Measurements from ENCODE around the gene MINDY4. TPM values are rescaled to one million over a fixed set of nuclear protein-coding genes. Genes with fewer than 3 reads are reported as not detected.

The MINDY4 gene
- total RNA-seq, 1 experiment from 2014 or later: 2.0 TPM

- no peak for DNase-seq
- no peak overlapping the region for H3K4me3 ChIP-seq (ENCODE audit: insufficient read depth, low read depth, low read length)
- no peaks in the 10 kb centered on the region for H3K27me3 ChIP-seq (ENCODE audit: control insufficient read depth, insufficient read depth, low read length)
- no peaks in the 10 kb centered on the region for H3K36me3 ChIP-seq (replicated peaks; ENCODE audit: control insufficient read depth, insufficient read depth, low read length)
These were observed 126.6 kb downstream of the MINDY4 start for GRCh38 chr7:30897770-30898169.

DNA sequence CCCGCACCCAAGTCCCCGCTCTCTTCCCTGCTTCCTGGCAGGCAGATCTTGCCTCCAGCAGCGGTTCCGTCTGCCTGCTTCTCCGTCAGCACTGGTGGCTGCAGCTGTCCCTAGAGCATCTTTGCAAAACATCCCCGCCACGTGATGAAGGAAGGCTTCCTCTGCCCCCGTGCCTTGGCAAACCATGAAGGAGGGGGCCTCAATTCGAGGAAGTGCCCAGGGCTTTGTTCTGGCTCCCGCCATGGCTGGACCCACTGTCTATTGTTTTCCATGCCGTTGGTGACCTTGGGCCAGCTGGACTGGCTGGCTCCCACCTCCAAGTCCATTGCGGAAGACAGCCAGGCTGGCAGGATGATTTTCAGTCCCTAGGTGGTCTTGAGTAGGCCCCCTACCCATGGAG, 127.2 kb downstream of the MINDY4 start:
- Histone ChIP-seq H3K27me3 (ENCODE audit: control insufficient read depth, insufficient read depth, low read length) (no peaks in the 10 kb centered on the region), H3K4me3 (ENCODE audit: insufficient read depth, low read depth, low read length) (no peak overlapping the region), H3K36me3 (replicated peaks; ENCODE audit: control insufficient read depth, insufficient read depth, low read length) (no peaks in the 10 kb centered on the region)
- DNase-seq: no peak

GRCh38 chr7:30899066-30899465, 127.8 kb downstream of the MINDY4 start:
- DNase-seq: no peak
- no peak overlapping the region for H3K4me3 ChIP-seq (ENCODE audit: insufficient read depth, low read depth, low read length)
- no peaks in the 10 kb centered on the region for H3K36me3 ChIP-seq (replicated peaks; ENCODE audit: control insufficient read depth, insufficient read depth, low read length)
- no peaks in the 10 kb centered on the region for H3K27me3 ChIP-seq (ENCODE audit: control insufficient read depth, insufficient read depth, low read length)

GRCh38 chr7:30899630-30900029, 128.4 kb downstream of the MINDY4 start:
- no peaks in the 10 kb centered on the region for H3K36me3 ChIP-seq (replicated peaks; ENCODE audit: control insufficient read depth, insufficient read depth, low read length)
- no peaks in the 10 kb centered on the region for H3K27me3 ChIP-seq (ENCODE audit: control insufficient read depth, insufficient read depth, low read length)
- DNase-seq: no peak
- H3K4me3 ChIP-seq (ENCODE audit: insufficient read depth, low read depth, low read length): no peak overlapping the region

DNA sequence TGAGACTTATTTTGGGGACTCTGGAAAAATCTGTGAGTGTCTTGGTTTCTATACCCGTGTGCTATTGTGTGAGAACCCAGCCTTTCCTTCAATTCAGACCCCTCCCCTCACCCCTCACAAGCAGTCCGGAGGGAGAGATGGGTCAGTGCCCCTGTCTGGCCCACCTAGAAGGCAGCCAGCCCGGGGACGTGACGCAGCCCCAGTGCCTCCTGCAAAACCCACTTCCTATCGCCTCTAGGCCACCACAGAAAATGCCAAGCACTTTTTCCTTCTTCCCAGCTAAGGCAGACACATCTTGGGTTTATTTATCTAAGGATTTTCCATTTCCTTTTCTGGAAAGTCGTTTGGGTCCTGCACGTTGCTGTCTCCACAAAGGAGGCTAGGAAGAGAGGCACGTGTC, 128.8 kb downstream of the MINDY4 start:
- Histone ChIP-seq H3K4me3 (ENCODE audit: insufficient read depth, low read depth, low read length) (no peak overlapping the region), H3K27me3 (ENCODE audit: control insufficient read depth, insufficient read depth, low read length) (no peaks in the 10 kb centered on the region), H3K36me3 (replicated peaks; ENCODE audit: control insufficient read depth, insufficient read depth, low read length) (no peaks in the 10 kb centered on the region)
- no peak for DNase-seq

GRCh38 chr7:30900803-30901362, 129.7 kb downstream of the MINDY4 start:
- H3K4me3 ChIP-seq (ENCODE audit: insufficient read depth, low read depth, low read length): no peak overlapping the region
- H3K27me3 ChIP-seq (ENCODE audit: control insufficient read depth, insufficient read depth, low read length): no peaks in the 10 kb centered on the region
- DNase-seq: no peak
- H3K36me3 ChIP-seq (replicated peaks; ENCODE audit: control insufficient read depth, insufficient read depth, low read length): no peaks in the 10 kb centered on the region

GRCh38 chr7:30901856-30902255, 130.6 kb downstream of the MINDY4 start:
- Histone ChIP-seq H3K36me3 (replicated peaks; ENCODE audit: control insufficient read depth, insufficient read depth, low read length) (no peaks in the 10 kb centered on the region), H3K27me3 (ENCODE audit: control insufficient read depth, insufficient read depth, low read length) (no peaks in the 10 kb centered on the region), H3K4me3 (ENCODE audit: insufficient read depth, low read depth, low read length) (no peak overlapping the region)
- DNase-seq: peak; percentile 86

DNA sequence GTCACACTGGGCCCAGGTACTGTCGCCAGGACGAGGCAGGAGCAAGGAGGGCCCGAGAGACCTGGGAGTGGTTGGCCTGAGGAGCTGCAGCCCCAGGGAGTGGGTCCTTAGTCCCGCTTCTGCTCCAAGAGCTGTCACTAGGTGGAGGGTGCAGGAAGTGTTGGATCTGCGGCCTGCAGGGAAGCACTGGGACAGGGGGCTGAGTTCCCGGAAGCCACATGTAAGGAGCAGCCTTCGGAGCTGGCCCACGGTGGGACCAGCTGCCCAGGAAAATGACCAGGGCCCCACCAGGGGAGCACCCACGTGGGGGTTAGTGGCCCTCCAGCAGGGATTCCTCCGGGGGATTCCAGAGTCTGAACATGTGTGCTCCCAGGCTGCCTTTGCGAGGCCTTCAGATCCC, 131.2 kb downstream of the MINDY4 start:
- DNase-seq: no peak
- Histone ChIP-seq H3K27me3 (ENCODE audit: control insufficient read depth, insufficient read depth, low read length) (no peaks in the 10 kb centered on the region), H3K36me3 (replicated peaks; ENCODE audit: control insufficient read depth, insufficient read depth, low read length) (no peaks in the 10 kb centered on the region), H3K4me3 (ENCODE audit: insufficient read depth, low read depth, low read length) (no peak overlapping the region)

DNA sequence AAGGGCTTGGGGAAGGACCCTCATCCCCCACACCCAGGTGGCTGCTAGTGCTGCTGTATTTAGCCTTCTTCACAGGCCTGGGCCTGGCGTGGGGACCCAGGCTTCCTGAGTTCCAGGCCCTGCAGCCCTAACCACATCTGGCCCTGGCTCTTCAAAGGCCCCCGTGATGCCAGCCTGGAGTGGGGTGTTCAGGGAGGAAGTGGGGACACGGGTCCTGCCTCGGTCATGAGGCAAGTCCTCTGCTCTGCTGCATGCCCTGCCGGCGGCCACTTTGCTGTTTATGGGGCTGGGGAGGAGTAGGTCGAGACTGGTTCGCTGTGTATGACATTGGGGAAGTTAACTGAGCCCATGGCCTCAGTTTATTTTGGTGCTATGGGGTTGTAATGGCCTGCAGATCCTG, 131.9 kb downstream of the MINDY4 start:
- Histone ChIP-seq H3K27me3 (ENCODE audit: control insufficient read depth, insufficient read depth, low read length) (no peaks in the 10 kb centered on the region), H3K36me3 (replicated peaks; ENCODE audit: control insufficient read depth, insufficient read depth, low read length) (no peaks in the 10 kb centered on the region), H3K4me3 (ENCODE audit: insufficient read depth, low read depth, low read length) (no peak overlapping the region)
- DNase-seq: no peak

- H3K27me3 ChIP-seq (ENCODE audit: control insufficient read depth, insufficient read depth, low read length): no peaks in the 10 kb centered on the region
- H3K36me3 ChIP-seq (replicated peaks; ENCODE audit: control insufficient read depth, insufficient read depth, low read length): no peaks in the 10 kb centered on the region
- no peak for DNase-seq
- H3K4me3 ChIP-seq (ENCODE audit: insufficient read depth, low read depth, low read length): no peak overlapping the region
These were observed 133.3 kb downstream of the MINDY4 start for GRCh38 chr7:30904561-30904960.

DNA sequence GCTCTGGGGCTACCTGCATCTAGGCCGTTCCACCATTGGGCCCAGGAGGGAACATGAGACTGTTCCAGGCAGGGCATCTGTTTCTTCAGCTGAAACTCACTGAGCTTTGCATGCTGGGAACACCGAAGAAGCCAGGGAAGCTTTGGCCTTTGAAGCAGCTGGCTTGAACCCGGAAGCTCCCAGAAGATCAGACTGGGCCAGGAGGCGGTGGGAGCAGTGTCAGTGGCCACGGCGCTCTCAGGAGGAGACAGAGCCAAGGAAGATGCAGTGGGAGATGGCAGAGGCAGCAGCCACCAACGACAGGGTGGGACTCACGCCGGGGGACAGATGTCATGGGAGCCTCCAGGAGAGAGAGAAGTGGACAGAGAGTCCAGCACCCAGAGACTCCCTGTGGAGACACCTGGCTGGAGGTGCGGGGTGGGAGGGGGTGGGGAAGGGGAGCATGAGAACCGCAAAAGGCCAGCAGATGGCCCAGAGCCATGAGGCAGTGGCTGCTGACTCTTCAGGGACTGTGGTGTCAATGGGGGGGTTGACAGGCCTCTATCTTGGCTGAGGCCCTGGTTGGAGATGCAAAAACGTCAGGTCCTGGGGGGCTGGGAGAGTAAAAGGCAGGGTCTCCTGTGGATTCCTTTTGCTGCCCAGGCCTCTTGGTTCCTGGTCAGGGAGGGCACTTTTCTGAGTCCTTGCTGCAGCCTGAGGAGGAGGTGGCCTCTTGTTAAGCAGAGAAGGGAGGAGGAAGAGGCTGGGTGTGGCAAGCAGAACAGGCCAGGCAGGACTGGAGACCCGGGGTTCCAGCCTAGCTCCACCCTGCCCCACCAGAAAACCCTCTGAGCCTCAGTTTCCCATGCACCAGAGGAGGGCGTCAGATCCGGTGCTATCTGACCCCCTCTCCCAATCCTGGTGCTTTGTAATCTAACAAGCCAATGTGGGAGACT, 134.1 kb downstream of the MINDY4 start:
- Histone ChIP-seq H3K4me3 (ENCODE audit: insufficient read depth, low read depth, low read length) (no peak overlapping the region), H3K27me3 (ENCODE audit: control insufficient read depth, insufficient read depth, low read length) (no peaks in the 10 kb centered on the region), H3K36me3 (replicated peaks; ENCODE audit: control insufficient read depth, insufficient read depth, low read length) (no peaks in the 10 kb centered on the region)
- no peak for DNase-seq

DNA sequence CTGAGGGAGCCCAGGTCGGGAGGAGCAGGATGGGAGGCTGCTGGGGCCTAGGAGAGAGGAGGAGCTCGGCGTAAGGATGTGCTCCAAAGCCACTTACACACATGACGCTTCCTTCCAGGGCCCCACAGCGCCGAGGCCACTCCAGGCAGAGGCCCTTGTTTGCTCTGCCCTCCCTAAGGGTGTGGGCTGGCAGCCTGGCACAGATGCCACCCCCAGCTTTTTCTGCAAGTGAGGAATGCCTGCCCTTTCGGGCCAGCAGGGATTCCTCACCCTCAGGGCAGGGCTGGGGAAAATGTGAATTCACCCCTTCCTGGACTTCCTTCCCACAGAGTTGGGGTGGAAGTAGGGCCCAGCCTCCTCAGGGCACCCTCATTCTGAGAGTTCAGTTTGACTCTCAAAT, 134.8 kb downstream of the MINDY4 start:
- DNase-seq: no peak
- no peaks in the 10 kb centered on the region for H3K36me3 ChIP-seq (replicated peaks; ENCODE audit: control insufficient read depth, insufficient read depth, low read length)
- no peak overlapping the region for H3K4me3 ChIP-seq (ENCODE audit: insufficient read depth, low read depth, low read length)
- H3K27me3 ChIP-seq (ENCODE audit: control insufficient read depth, insufficient read depth, low read length): no peaks in the 10 kb centered on the region

GRCh38 chr7:30906515-30907240, 135.5 kb downstream of the MINDY4 start:
- Histone ChIP-seq H3K4me3 (ENCODE audit: insufficient read depth, low read depth, low read length) (no peak overlapping the region), H3K27me3 (ENCODE audit: control insufficient read depth, insufficient read depth, low read length) (no peaks in the 10 kb centered on the region), H3K36me3 (replicated peaks; ENCODE audit: control insufficient read depth, insufficient read depth, low read length) (no peaks in the 10 kb centered on the region)
- no peak for DNase-seq

- no peak overlapping the region for H3K4me3 ChIP-seq (ENCODE audit: insufficient read depth, low read depth, low read length)
- no peaks in the 10 kb centered on the region for H3K27me3 ChIP-seq (ENCODE audit: control insufficient read depth, insufficient read depth, low read length)
- DNase-seq: peak; percentile 78
- H3K36me3 ChIP-seq (replicated peaks; ENCODE audit: control insufficient read depth, insufficient read depth, low read length): no peaks in the 10 kb centered on the region
These were observed 136.5 kb downstream of the MINDY4 start for GRCh38 chr7:30907527-30908267.

All from H7 (cell line).